GM12892 (cell line): ENCODE data around the gene ZMIZ1.

Experiments
- POLR2A ChIP-seq: IDR thresholded peaks from 2 replicates; pipeline ENCODE4 v1.6.1; 2011; ENCODE audit warnings: low read depth, low read length, control low read depth
- POLR2AphosphoS5 ChIP-seq: IDR thresholded peaks from 2 replicates; pipeline ENCODE4 v1.6.1; 2011; ENCODE audit warnings: low read depth, low read length, control low read depth
- TAF1 ChIP-seq: IDR thresholded peaks from 2 replicates; pipeline ENCODE4 v1.6.1; 2011; ENCODE audit warnings: low read depth, mild to moderate bottlenecking, control low read depth, low read length, borderline replicate concordance

GRCh38 chr10:79346388-79347225 is 277.8 kb downstream of the ZMIZ1 start:
- TF ChIP-seq POLR2AphosphoS5 (no peak), POLR2A (no peak), TAF1 (no peak)
